HG03432 (cell line): ENCODE data around the gene EPHA5.
"Not testable (repeated sequence)": the region's sequence is repeated elsewhere in the genome, so short reads cannot be mapped to it uniquely, and the experiment has no call there.

ENCODE experiments used
- ATAC-seq: cut with Tn5 transposase; IDR thresholded peaks from one replicate; pipeline ENCODE4 v1.9.1; 2021; ENCODE audit warnings: mild to moderate bottlenecking, moderate library complexity; ENCODE audit not compliant: unreplicated experiment

Gene EPHA5

GRCh38 chr4:65386927-65387326, 283.4 kb downstream of the EPHA5 start:
- ATAC-seq, result no peak

GRCh38 chr4:65383589-65384305, 286.5 kb downstream of the EPHA5 start:
- no peak for ATAC-seq

GRCh38 chr4:65381648-65382047, 288.6 kb downstream of the EPHA5 start:
- ATAC-seq, result no peak

GRCh38 chr4:65370709-65371108, 299.6 kb downstream of the EPHA5 start:
- no peak for ATAC-seq

DNA sequence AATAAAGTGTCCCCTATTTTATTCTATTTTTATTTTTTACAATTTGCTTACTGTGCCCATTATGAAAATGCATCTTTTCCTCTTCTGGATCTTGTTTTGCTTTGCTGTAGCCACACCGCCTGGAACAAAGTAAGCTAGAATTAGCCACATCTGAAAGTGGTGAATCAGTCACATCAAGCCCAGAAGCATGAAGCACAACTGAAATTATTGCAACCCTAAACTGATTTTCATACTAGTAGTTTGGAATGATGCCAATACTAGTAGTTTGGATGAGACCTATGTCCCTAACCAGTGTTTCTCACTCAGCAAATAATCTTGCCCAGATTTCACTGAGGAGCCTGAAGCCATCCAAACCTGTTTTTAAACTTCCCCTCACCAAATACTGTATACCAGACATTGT, 303.0 kb downstream of the EPHA5 start:
- ATAC-seq, result no peak

DNA sequence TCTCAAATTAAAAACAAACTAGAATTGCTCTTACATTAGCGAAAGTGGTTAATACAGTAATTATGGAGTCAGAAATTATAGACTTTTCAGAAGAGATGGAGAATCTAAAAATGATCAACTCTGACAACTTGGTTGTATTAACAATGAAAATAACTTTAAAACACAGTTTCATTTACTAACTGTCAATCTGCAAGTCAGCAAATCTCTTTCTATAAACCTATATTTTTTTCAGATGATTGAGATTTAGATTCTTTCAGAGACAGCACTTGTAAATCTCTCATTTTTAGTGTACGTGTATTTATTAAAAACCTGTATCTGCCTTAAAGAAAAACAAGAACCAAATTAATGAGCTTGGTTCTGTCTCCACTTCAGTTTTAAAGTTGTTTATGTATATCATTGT, 311.4 kb downstream of the EPHA5 start:
- ATAC-seq, result no peak

GRCh38 chr4:65353098-65353497, 317.2 kb downstream of the EPHA5 start:
- ATAC-seq, result no peak

- ATAC-seq, result no peak
These were observed 325.9 kb downstream of the EPHA5 start for GRCh38 chr4:65344278-65344825.

DNA sequence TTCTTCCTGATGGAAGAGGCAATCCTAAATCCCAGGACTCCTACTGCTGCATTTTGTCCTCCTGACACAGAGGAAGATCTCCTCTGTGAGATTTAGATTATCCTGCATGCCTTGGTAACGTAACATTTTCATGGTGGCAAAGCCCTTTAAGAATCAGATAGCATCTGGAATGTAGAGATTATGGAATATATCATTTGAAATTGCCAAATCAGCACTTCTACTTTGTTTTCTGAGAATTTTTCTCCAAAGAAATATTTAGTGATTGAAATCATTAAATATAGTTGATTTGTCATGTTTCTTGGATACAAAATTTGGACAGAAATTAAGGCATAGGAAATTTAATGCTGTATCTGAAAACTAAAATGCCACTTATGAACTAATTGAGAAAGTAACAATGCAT, 326.9 kb downstream of the EPHA5 start:
- no peak for ATAC-seq

GRCh38 chr4:65341557-65341956, 328.7 kb downstream of the EPHA5 start:
- no peak for ATAC-seq

- ATAC-seq, result no peak
These were observed 329.7 kb downstream of the EPHA5 start for GRCh38 chr4:65340382-65341109.

DNA sequence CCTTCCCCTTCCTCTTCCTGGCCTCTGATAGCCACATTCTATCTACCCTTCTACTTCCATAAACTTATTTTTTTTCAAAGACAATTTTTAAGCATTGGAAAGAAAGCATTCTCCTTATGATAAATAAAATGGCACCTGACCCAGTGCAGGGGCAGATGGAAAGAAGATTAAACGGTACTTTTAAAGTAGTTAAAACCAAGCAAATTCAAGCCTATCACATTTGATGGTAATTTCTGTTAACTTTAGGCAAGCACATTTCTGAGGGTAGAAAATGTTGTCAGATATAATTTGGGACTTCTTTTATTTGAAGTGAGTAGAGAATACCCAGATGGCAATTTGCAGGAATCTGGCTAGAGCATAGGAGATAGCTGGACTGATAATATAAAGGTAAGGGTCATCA, 332.9 kb downstream of the EPHA5 start:
- ATAC-seq, result no peak

- no peak for ATAC-seq
These were observed 333.8 kb downstream of the EPHA5 start for GRCh38 chr4:65336465-65336864.

- no peak for ATAC-seq
These were observed 353.8 kb downstream of the EPHA5 start for GRCh38 chr4:65316534-65316933.

DNA sequence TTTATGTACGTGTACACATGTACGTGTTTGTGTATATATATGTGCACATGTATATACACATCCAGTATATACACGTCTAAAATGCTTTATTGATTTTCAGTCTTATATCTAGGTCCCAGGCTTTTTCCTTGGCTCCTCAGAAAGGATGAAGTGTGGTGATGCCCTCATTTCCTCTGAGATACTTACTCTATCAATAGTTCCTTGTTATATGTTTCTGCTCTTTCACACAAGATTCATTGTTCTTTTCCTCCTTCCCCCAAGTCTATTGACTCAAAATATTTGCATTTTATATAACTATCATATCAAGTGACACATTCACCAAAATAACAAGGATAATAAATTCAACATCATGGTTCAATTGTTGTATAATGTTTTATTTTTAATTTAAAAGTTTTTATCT, 359.2 kb downstream of the EPHA5 start:
- ATAC-seq, result no peak

- no peak for ATAC-seq
These were observed 359.7 kb downstream of the EPHA5 start for GRCh38 chr4:65310586-65310985.

DNA sequence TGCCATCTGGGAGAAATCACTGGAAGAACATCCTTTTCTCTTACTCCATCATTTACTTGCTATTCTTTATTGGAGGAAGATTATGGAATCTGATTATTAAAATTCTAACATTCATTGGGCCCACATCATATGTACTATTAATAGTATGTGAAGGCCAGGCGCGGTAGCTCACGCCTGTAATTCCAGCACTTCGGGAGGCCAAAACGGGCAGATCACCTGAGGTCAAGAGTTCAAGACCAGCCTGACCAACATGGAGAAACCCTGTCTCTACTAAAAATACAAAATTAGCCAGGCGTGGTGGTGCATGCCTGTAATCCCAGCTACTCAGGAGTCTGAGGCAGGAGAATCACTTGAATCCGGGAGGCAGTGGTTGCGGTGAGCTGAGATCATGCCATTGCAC, 361.7 kb downstream of the EPHA5 start:
- not testable (repeated sequence) for ATAC-seq

DNA sequence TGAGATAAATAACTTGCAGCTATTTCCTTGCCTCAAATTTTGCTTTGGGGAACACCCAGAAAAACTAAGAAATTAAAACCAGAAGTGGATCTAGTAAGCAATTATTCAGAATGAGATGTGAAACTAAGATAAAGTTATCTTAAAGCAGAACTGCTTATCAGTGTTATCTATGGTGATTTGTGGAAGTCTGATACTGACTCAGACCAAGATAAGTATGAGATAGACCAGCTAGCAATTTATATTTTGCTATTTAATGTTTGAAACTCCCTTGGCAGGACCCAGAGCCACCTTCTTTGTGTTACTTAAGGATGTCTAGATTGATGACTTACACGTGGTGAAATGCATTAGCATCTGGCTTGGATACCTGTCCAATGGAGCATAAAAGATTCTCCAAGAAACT, 368.1 kb downstream of the EPHA5 start:
- no peak for ATAC-seq

- ATAC-seq, result no peak
These were observed 374.0 kb downstream of the EPHA5 start for GRCh38 chr4:65296246-65296645.

DNA sequence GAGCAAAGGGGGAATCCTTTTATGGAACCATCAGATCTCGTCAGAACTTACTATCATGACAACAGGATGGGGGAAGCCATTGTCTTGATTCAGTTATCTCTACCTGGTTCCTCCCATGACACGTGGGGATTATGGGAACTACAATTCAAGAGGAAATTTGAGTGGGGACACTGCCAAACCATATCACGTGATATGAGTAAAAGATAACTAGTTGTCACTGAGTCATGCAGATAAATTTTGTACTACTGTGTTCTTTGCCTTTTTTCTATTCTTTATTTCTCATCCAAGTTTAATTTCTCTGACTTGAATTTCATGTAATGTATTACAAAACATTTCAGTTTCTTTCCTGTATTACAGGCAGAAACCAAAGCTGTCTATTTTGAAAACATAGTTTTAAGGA, 383.2 kb downstream of the EPHA5 start:
- no peak for ATAC-seq
